NCI-H1417 treated with DMSO at 0.1 percent for 48 hours (cell line): ENCODE data around the gene NEDD9.

Source experiments
- DNase-seq: peaks from one replicate; lab custom pipeline; 2025; lab: John Stamatoyannopoulos, UW

Gene NEDD9

DNA sequence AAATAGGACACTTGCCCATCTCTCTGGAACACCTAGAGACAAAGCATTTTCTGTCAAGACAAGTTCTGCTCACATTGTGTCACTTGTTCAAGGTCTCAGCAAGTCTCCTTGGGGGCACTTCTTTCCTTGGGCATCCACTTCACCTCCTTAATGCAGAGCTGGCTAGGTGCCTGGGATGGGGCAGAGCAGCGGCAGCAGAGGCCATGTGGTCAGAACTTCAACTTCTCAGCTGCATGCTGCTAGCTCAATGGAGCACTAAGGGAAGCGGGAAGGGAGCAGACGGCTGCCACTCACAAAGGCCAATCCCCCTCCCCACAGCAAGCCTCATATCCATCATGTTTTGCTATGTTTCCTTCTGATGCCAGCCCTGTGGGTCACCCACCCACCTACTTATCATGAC lies 31.5 kb downstream of the NEDD9 start:
- DNase-seq = no peak

DNA sequence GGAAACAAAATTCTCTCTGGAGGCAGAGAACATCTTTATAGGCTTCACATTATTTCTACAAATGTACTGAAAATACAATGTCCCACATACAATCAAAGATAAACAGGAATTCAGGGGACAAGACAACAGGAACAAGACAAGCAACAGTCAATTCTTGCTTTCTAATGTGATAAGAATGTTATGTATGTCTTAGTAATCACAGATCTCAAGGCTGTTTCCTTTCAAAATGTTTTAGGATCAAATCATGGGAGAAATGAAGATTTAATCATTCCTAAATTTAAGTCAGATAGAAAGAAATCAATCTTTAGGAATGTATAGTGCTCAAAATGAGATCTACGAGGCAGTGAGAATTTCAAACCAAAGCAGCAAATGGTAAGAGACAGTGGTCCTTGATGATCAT lies 32.1 kb downstream of the NEDD9 start:
- no peak for DNase-seq

DNA sequence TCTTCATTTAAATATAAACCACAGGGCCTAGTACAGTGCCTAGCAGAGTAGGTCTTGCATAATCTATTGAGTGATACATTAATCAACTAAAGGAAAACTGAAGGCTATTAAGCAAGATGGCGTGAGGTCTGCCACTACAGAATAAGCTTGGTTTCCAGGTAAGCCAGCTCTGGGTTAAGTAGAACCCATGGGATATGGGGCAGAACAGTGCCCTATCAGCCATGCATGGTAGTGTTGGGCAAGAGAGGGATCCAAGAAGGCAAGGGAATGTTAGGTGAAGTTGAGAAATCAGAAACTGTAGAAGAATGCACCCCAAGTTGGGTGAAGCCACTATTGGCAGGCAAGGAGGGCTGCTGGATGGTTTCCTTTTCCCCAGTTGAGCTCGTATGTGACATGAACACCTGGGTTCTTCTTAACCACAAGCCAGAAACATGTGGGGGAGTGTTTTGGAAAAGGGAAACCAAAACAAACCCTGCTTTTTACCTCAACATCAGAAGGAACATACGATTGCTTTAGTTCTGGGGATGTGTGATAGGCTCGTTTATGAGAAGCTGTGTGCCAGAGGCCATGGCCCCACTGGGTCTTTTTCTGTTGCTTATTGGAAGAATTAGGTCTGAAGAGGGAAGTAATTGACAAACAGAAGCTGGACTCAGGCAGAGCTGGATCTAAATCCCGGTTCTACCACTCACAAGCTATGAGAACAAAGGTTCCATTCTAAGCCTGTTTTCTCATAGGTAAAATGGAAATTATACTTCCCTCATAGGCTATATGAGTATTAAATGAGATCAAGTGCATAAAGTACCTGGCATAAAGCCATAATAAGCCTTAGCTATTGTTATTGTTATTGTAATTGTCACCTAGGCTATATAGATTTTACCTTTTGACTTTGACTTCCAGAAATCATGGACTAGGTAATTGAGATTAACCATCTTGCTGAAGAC lies 33.5 kb downstream of the NEDD9 start:
- DNase-seq = no peak

DNA sequence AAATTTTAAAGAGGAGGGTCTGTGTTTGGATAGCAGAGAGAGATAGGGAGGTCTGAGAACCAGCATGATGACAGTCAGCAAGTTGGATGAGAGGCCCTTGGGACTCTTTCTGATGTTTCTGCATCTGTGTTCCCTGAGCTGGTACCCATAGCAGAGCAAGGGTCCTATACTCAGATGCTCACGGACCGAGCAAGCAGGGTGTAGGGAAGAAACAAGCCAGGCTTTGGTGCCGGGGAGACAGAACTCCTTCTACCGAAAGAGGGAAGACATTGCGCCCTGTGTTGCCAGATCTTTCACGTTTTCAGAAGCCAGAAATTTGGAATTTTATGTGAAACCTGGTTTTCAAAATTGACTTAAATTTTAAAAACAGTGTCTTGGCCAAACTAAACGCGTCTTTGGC lies 34.6 kb downstream of the NEDD9 start:
- no peak for DNase-seq

DNA sequence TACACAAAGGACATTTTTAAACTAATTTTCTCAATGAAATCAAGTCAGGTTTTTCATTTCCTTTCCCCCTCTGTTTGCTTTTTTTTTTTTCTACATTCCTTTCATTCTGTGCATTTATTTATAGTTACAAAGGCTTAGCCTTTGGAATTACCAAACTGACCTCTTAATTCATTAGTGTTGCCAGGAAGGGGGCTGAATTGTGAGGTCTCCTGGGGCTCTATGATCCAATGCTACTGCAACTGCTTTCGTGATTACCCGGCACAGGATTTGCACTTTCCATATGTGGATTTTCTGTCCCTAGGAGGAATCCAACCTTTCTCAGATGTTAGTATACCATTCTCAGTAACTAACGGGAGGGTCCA lies 35.3 kb downstream of the NEDD9 start:
- DNase-seq = no peak

DNA sequence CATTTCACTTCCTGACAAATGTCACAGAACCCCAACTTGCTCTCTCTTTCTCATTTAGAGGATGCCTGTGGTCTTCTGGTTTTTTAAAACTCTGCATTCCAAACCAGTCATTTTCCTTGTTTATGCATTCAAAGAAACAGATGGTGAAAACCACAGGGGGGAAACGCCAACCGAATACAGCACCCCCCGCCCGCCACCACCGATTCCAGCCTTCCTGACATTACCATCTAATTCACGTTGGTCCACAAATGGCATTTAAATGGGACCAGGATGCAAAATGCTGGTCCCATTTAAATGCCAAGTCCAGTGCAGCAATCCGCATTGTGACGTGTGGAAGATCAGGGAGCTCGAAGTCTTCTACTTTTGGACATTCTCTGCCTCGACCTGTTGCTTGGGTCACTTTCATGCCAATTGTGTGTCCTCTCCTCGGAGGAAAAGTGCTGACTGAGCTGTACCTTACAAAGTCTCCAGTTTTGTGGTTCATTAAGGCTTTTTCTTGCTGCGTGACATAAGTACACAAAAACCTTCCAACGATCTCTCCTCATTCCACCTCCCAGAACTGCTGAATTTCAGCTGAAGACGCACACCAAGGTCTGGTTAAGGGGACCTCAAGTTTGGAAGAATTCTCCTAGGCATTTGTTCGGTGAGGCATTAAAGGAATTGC lies 35.8 kb downstream of the NEDD9 start:
- DNase-seq = no peak

DNA sequence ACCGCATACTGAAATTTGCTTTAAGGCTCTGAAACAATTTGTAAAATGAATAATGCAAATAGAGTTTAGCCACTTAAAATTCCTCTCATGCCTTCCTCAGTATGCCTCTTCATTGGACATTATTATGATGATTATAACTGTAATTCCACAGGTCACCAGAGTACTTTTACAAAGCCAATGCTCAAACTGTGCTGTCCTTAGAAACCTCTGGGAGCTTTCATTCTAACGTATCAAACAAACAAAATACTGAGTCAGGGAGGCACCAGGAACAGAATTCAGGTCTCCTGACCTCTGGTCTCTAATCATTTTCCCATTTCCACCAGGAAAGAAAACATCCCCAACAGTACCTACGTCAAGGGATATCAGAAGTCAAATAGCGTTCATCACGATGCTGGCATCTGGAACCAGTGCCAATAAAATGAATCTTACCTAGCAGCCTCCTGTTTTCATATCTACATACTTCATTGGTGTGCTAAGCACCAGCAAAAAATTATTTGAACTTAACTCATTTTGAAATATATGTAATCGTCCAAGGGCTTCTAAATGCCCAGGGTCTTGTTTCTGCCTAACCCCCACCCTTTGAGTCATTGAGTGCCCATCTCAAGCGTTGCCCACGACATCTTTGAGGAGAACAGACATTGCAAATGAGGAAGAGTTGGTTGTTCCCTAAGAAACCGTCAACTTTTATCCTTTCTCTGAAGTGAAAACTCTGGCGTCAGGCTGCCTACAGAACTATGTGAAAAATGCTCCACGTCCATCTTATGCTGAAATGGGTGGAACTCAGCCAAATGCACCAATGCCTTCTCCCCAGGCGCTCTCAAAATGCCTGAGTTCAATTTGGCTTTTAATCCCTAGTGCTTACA lies 37.9 kb downstream of the NEDD9 start:
- no peak for DNase-seq

DNA sequence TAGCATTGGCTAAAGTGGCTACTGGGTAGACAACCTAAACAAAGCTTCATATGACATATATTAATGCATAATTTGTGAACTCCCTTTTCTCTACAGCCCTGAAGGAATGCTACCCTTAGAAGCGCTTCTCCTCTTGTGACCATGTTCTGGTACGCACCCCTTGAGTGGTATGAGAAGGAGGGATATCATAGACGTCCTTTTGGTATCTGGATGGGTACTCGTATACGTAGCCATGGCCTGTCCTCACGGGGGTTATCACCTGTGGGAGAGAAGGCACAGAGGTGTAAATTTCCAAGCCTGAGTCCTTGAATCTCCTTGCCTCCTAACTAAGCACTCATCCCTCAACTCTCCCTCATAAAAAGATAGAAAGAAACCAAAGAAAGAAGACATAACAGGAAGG lies 39.0 kb downstream of the NEDD9 start:
- no peak for DNase-seq

DNA sequence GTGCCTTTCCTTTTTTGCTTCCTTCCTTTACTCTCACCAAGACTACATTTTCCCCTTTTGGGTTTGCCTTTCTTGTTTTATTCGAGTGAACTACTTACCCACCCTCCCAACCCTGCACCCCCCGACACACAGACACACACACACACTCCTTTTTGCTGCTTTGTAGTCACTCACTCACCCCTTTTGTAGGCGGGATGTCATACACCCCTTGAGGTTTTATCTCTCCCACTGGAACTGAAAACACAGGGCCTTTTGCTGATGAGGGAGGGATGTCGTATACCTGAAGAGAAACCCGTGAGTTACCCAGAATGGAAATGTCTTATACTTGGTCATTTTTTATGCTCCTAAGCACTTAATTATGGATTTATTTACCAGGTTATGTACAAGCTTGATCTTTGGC lies 40.3 kb downstream of the NEDD9 start:
- no peak for DNase-seq

DNA sequence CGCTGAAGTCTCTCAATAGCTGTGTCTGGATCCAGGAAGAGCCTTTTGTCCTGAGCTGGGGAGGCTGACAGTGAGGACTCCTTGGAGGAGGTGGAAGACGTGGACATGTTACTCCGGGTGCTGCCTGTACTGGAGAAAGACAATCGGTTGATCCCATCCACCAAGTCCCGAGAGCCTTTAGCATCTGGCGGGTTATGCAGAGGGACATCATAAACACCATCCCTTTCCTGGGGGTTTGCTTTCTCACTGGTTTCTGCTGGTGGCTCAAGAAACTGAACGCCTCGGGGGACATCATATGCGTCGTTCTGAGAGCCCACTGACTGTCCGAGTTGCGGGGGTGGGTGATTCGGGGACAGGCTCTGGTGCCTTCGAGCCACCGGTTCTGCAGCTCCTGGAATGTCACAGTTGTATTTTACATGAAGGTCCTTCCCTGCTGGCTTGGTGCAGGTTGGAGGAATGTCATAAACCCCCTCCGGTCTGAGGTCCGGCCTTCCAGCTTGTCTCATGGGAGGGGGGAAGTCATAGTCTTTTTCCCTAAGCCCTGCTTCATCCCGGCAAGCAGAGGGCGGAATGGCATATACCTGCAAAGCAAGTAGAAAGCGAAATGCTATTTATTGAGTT lies 41.7 kb downstream of the NEDD9 start:
- no peak for DNase-seq

DNA sequence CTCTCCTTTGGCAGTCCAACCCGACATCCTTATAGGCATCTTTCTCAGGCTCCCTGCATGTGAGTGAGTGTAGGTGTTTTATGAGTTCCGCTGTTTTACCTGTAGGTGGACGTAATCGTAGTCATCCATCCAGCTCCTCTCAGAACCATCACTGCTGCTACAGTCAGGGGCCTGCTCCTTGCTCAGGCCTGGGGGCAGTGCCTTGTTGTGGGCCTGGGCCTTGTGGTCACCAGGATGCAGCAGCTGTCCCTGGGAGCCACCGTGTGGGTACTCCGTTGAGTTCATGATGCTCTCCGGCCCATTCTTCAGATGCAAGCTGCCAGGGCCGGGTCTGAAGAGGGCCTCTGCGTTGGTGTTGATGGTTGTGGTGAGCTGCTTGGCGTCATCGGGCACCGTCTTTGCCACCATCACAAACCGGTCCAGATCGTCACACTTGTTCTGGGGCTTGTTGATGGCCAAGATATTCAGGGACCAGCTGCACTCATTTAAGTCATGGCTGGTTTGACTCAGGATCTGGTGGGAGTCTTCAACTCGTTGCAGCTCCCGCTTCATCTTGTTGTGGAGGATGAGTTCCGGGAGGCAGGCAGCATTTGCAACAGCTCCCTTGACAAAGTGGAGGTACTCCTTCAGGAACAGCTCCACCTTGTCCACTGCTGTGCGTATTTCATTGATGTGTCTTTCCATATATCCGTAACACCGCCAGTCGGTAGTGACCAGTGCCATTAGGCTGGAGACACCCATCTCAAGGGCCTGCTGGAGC lies 42.4 kb downstream of the NEDD9 start:
- no peak for DNase-seq

DNA sequence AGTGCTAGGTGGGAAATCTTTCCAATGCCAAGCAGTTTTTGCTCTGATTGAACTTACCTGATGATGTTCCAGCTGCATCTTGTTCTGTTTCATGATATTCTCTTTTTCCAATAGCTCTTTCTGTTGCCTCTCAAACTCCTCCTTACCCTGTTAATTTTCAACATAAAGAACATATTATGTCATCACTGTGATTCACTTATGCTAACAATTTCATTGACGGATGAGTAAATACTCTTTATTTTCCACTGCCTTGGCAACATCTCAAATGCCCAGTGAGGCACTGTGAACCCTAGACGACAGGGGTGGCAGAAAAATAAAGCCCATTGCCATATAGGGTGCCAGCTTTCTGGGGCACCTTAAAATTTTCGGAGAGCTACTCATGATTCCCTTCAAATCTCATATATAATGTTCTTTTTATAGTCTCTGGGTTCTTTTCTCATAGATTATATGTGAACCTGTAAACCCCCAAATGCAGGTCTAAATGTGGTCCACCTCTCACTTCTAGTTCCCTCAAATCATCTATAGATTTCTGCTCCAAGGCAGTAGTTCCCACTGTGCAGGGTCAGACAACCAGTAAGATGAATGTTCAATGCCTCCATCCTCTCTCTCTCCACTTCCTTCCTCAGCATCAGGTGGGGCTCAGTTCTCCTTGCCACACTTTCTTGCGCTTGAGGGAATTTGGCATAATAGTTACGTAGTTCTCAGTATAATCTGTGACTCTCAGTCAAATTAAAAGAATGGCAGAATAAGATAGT lies 44.1 kb downstream of the NEDD9 start:
- DNase-seq = no peak

DNA sequence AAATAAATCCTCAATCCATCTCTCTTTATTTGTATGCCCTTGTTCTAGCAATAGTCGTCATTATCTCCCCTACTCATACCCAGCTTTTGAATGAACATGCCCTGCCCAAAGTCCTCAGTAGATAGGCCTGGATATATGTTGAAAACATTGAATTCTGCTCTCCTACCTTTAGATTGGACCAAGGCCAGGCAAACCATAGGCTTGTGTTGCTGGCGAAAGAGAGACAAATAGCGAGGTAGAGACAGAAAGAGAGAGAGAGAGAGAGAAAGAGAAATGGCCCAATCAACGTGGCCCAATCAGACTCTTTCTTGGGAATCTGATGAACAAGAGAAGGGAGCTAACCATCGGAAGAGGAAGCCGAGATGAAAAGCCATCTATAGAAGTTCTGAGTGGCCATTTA lies 45.2 kb downstream of the NEDD9 start:
- DNase-seq = no peak

DNA sequence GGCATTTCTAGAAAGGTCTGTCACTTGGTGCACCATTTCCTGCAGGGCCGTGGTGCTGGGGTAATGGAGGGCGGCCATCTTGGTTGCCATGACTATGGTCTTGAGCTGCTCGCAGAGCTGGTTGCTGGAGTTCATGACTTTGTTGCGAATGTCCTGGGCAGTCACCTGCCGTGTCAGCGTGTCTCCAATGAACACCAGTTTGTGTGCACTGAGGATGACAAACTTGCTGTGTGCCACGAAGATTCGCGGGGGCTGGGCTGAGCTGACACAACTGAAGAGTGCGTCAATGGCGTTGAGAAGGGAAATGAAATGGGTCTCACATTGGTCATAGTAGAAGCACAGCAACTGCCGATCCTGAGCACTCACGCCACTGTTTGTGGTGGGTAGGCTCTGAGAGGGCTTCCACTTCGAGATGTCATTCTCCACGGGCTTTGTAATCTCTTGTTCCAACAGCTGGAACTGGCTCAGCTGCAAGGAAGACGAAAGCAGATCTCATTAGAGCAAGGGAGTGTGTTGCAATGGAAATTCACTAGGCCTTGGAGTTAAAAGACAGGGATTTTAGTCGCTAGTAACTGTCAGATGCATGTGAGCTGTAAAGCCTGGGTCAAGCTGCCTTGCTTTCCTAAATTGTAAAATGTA lies 47.1 kb downstream of the NEDD9 start:
- DNase-seq = no peak

DNA sequence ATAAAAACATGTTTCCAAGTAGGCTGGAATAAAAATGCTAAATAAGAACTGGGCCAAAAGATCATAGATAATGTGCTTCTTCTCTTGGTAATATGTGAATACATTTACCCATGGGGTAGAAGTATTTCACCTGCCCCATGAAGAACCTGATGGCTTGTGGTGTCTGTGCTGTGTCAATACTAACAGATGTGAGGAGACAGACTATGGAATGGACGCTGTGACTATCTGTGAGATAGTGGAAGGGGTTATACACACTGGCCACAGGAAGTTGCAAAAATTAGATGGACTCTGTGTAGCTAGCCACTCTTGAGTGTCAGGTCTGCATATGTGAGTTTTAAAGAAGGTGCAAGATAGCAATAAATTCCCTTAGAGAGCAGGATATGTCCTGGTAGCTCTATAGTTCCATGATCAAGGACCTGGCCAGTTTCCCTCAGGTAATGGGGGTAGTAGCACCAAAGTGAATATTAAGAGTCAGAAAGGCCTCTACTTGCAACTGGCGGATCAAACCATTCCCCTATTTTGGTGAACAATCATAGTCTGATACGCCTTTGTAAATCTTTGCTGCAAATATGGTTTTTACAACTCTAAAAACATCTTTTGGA lies 48.6 kb downstream of the NEDD9 start:
- DNase-seq = no peak

DNA sequence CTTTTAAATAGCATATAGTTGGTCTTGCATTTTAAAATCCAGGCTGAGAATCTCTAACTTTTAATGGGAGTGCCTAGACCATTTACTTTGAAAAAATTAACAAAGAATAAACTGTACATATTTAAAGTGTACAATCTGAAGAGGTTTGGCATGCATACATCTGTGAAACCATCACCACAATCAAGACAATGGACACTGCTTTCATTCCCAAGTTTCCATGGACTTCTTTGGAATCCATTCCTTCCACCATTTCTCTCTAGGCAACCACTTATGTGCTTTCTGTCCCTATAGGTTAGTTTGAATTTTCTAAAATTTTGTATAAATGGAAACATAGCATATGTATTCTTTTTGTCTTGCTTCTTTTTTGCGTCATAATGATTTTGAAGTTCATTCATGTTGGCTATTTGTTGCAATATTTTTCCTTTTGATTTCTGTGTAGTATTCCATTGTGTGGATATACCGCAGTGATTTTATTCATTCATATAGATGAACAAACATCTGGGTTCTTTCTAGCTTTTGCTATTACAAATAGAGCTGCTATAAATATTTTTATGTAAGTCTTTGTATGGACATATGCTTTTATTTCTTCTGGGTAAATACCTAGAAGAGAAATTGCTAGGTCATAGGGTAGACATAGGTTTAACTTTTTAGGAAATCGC lies 50.9 kb downstream of the NEDD9 start:
- DNase-seq = no peak

DNA sequence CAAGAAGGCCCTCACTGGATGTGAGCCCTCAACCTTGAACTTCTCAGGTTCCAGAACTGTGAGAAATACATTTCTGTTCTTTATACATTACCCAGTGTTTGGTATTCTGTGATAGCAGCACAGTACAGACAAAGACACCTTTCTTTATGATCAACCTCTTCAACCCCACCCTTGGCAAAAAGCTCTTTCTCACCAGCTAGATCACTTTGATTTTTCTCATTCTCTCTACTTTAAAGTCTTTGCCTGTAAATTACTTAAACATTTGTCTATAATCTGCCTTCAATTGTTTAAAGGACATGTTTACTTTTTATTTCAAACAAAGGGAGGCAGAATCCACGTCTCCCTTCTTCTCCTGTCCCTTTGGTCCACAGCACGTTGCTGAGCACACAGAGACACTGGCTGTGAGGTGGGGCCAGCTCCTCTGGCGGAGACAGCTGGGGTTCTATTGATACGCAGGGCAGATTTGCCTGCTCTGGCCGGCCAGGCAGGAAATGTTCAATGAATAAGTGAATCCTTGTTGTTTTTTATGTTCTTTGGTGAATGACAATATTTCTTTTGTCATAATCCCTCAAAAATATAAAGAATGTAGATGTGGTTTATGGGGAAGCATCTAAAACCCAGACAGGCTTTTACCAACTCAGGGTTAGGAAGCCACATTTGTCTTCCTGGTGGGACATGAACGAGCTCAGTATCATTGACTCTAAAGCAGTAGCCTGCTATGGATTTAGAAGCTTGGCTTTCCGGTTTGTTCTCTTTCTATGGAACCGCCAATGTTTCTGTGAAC lies 52.9 kb downstream of the NEDD9 start:
- DNase-seq = no peak

DNA sequence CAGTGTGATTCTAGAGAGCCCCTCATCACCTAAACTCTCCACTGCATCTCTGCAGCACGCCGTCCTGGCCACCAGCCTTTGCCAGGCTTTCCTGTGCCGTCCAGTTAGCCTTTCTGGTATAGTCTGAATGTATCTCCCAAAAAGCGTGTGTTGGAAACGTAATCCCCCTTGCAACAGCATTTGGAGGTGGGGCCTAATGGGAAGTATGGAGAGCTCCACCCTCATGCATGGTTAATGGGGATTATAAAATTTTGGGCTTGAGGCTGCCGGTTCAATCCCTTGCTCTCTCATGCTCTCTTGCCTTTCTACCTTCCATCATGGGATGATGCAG lies 53.4 kb downstream of the NEDD9 start:
- DNase-seq = no peak

DNA sequence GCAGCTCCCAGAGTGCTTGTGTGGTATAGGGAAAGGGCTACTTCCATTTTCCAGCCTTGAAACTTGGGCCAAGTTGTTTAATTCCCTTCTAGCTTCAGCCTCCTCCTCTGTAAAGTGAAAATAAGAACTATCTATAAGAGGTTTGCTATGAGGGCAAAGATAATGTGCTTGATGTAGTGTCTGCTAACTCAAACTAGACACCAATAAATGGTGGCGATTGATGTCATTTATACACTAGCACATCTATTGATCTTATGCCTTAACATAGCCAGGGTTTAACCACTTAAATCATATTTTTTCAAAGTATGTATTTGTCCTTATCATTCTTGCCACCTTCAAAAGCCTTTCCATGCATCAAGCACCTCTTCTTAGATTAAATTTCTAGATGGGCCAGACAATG lies 55.2 kb downstream of the NEDD9 start:
- DNase-seq = no peak
